Measurements from ENCODE around the gene TCF4. TPM values are rescaled to one million over a fixed set of nuclear protein-coding genes. Genes with fewer than 3 reads are reported as not detected.
A peak's percentile ranks its signal among the peaks of the same experiment; 100 is the strongest.

Gene TCF4
- total RNA-seq, 2 donors from 2014 or later, result 31.6 to 34.0 TPM

DNA sequence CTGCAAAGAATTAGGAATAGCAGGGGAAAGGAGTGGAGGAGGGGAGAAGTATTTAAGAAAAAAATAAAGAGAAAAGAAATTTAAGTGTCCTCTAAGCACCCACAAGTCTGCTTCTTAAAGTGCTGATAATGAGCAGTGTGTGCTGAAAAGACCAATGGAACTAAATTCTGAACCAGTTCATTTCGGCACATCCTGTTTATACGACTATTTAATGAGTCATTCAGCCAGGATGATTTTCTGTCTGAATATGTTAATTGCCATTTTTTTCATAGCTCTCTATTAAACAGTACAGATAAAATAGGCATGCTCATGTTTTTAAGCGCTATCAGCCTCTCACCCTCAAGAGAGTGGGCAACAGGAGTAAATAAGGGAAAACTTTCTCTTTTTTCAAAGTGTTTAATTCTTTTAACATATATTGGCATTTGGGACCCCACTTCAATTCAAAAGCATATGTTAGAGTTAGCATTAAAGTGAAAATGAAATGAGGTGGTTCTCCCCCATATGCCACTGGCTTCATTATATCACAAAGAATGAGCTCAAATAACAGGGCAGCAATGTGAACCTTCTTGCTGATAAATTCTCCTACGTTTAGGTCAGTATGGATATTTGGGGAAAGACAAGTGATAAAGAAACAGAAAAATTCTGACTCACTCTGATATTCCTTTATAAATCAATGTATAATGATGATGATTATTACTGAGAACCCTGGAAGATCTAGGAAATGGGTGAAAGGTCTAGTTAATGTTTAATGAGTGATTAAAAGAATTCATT lies 87.5 kb downstream of the TCF4 start:
- TF ChIP-seq, protein P1, sequence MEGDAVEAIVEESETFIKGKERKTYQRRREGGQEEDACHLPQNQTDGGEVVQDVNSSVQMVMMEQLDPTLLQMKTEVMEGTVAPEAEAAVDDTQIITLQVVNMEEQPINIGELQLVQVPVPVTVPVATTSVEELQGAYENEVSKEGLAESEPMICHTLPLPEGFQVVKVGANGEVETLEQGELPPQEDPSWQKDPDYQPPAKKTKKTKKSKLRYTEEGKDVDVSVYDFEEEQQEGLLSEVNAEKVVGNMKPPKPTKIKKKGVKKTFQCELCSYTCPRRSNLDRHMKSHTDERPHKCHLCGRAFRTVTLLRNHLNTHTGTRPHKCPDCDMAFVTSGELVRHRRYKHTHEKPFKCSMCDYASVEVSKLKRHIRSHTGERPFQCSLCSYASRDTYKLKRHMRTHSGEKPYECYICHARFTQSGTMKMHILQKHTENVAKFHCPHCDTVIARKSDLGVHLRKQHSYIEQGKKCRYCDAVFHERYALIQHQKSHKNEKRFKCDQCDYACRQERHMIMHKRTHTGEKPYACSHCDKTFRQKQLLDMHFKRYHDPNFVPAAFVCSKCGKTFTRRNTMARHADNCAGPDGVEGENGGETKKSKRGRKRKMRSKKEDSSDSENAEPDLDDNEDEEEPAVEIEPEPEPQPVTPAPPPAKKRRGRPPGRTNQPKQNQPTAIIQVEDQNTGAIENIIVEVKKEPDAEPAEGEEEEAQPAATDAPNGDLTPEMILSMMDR (IDR thresholded peaks at IDR 0.05), result no peak
- no peak for TF ChIP-seq POLR2A (IDR thresholded peaks at IDR 0.05)
- 56 to 57% methylated on average over 4 of the region's 4 CpGs for WGBS, 2 donors
- Histone ChIP-seq H3K36me3 (replicated peaks in 1 of 2; ENCODE audit: insufficient read depth in 1 of 2, low read depth in 2 of 2) (no peaks in the 10 kb centered on the region), H3K4me1 (no peaks in the 10 kb centered on the region), H3K27me3 (no peaks in the 10 kb centered on the region), H3K4me3 (no peak overlapping the region), H3K9me3 (no peaks in the 10 kb centered on the region), H3K27ac (peak overlapping the region in 1 of 4 donors; percentile 5)
- intact Hi-C loops (cut with DNase I), result no loop called here
- peak; percentile 48 for ATAC-seq
- DNase-seq, result no peak

- ATAC-seq, result no peak
- DNase-seq, result no peak
- TF ChIP-seq, protein P1 (IDR thresholded peaks at IDR 0.05), result no peak
- no peak for TF ChIP-seq POLR2A (IDR thresholded peaks at IDR 0.05)
- intact Hi-C loops (cut with DNase I), result no loop called here
- Histone ChIP-seq H3K9me3 (no peaks in the 10 kb centered on the region), H3K36me3 (replicated peaks in 1 of 2; ENCODE audit: insufficient read depth in 1 of 2, low read depth in 2 of 2) (no peaks in the 10 kb centered on the region), H3K4me3 (no peak overlapping the region), H3K27ac (no peak overlapping the region), H3K27me3 (no peaks in the 10 kb centered on the region), H3K4me1 (no peaks in the 10 kb centered on the region)
- 81 to 97% methylated on average over 3 of the region's 3 CpGs for WGBS, 2 donors
Observed at GRCh38 chr18:55499526-55499925, 88.5 kb downstream of the TCF4 start.

- Histone ChIP-seq H3K4me3 (no peak overlapping the region), H3K9me3 (no peaks in the 10 kb centered on the region), H3K27me3 (no peaks in the 10 kb centered on the region), H3K4me1 (no peaks in the 10 kb centered on the region), H3K36me3 (replicated peaks in 1 of 2; ENCODE audit: insufficient read depth in 1 of 2, low read depth in 2 of 2) (no peaks in the 10 kb centered on the region), H3K27ac (no peak overlapping the region)
- 68 to 78% methylated on average over 5 of the region's 5 CpGs for WGBS, 2 donors
- no peak for ATAC-seq
- intact Hi-C loops (cut with DNase I), result no loop called here
- no peak for DNase-seq
- no peak for TF ChIP-seq POLR2A (IDR thresholded peaks at IDR 0.05)
- TF ChIP-seq, protein P1 (IDR thresholded peaks at IDR 0.05), result no peak
Observed at GRCh38 chr18:55497825-55498403, 90.1 kb downstream of the TCF4 start.

DNA sequence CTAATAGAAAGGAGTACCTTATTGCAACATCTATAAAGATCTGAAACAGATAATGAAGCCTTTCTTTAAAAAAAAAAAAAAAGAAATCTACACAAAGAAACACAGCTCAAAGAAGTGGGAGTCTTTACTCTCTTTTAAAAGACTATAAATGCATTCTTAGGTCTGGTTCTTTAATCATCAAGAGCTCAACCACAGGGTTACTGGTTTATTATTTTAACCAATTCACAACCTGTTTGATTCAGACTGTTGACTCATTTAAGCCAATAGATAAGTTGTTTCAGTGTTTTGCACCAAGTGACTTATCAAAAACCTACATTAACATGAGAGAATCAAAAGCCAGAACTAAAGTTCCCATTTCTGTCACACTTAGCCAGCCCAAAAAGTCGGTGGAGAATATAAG lies 93.1 kb downstream of the TCF4 start:
- no peak for DNase-seq
- no peak for TF ChIP-seq POLR2A (IDR thresholded peaks at IDR 0.05)
- TF ChIP-seq, protein P1 (IDR thresholded peaks at IDR 0.05), result no peak
- Histone ChIP-seq H3K4me1 (no peaks in the 10 kb centered on the region), H3K27me3 (no peaks in the 10 kb centered on the region), H3K4me3 (no peak overlapping the region), H3K9me3 (no peaks in the 10 kb centered on the region), H3K27ac (no peak overlapping the region), H3K36me3 (replicated peaks in 1 of 2; ENCODE audit: insufficient read depth in 1 of 2, low read depth in 2 of 2) (no peaks in the 10 kb centered on the region)
- intact Hi-C loops (cut with DNase I), result no loop called here
- ATAC-seq, result no peak
- 70 to 88% methylated on average over 1 of the region's 1 CpG for WGBS, 2 donors
